ENCODE results near the gene TMEM61.

DNA sequence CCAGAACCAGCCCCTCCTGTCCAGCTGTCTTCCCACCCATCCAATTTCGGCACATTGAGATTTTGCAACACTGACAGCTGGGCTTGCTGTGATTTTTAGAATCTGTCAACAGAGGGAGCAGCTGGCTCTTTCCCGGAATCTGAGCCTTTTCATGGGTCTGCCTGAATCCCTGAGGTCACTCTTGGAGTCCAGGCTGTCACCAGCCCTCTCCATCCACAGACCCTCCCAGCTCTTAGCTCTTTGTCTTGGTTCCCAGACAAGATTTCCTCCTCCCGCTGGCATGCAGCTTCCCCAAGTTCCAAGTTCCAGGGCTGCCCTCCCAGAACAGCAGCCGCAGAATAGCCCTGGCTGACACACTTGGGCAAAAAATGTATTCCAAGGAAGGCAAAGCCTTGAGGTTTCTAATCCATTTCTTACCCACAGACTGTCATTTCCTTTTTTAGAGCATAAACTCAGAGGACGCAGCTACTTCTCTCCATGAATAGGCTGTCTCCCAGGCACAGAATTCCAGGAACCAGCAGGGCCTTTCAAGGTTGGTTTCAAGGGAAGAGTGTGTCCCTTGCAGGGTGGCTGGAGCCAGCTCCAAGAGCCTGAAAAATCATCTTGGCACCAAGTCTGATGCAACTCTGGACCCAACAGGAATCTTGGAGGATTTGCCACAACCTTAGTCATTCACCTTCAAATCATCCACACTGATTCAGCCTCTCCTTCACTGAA lies 7.1 kb upstream of the TMEM61 start:
- TF ChIP-seq, protein P1, sequence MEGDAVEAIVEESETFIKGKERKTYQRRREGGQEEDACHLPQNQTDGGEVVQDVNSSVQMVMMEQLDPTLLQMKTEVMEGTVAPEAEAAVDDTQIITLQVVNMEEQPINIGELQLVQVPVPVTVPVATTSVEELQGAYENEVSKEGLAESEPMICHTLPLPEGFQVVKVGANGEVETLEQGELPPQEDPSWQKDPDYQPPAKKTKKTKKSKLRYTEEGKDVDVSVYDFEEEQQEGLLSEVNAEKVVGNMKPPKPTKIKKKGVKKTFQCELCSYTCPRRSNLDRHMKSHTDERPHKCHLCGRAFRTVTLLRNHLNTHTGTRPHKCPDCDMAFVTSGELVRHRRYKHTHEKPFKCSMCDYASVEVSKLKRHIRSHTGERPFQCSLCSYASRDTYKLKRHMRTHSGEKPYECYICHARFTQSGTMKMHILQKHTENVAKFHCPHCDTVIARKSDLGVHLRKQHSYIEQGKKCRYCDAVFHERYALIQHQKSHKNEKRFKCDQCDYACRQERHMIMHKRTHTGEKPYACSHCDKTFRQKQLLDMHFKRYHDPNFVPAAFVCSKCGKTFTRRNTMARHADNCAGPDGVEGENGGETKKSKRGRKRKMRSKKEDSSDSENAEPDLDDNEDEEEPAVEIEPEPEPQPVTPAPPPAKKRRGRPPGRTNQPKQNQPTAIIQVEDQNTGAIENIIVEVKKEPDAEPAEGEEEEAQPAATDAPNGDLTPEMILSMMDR (IDR thresholded peaks at IDR 0.05; ENCODE audit: low read depth, low read length): peak; percentile 32; the same call in 1 of the 2 replicates
- TF ChIP-seq EZH2phosphoT487 (IDR thresholded peaks at IDR 0.05; ENCODE audit: low read depth): no peak

Measured in OCI-LY3 (cell line).